K562 (cell line): ENCODE results near the gene GNG14. TPM values are rescaled to one million over a fixed set of nuclear protein-coding genes. Genes with fewer than 3 reads are reported as not detected.

Source experiments
- ASH1L ChIP-seq: fragments of 450-650 bp; IDR thresholded peaks from 2 replicates; pipeline ENCODE4 v1.6.1; 2018; ENCODE audit warnings: borderline replicate concordance, mild to moderate bottlenecking, low read depth; ENCODE audit not compliant: partially characterized antibody
- DMBX1 ChIP-seq: fragments of 250-450 bp; sonication (Bioruptor Pico); IDR thresholded peaks from 2 replicates; pipeline ENCODE4 v1.8.0; 2022; ENCODE audit warnings: inconsistent platforms, mild to moderate bottlenecking, moderate library complexity, borderline replicate concordance
- ESRRA ChIP-seq: fragments of 450-650 bp; IDR thresholded peaks from 2 replicates; pipeline ENCODE4 v1.6.1; 2014; ENCODE audit warnings: low read depth, mild to moderate bottlenecking, moderate library complexity, borderline replicate concordance
- HDAC1 ChIP-seq, 2 experiments: fragments of 450-650 bp; IDR thresholded peaks; 2 replicates each; pipeline ENCODE4 v1.6.1; 2016 to 2017; ENCODE audit warnings: inconsistent platforms in 1 of 2, mild to moderate bottlenecking in 1 of 2, moderate library complexity in 1 of 2
- HNRNPLL ChIP-seq: fragments of 200-400 bp; formaldehyde crosslinking; IDR thresholded peaks from 2 replicates; pipeline ENCODE4 v1.6.1; 2017; ENCODE audit warnings: low read length, low read depth, mild to moderate bottlenecking; ENCODE audit not compliant: poor library complexity, severe bottlenecking
- KDM5B ChIP-seq: fragments of 200-600 bp; sonication (generic); IDR thresholded peaks from 2 replicates; pipeline ENCODE4 v1.6.1; 2012; ENCODE audit warnings: low read depth, mild to moderate bottlenecking, moderate library complexity, low read length, control low read depth, inconsistent platforms; ENCODE audit not compliant: insufficient replicate concordance
- KHSRP ChIP-seq: fragments of 450-650 bp; IDR thresholded peaks from 2 replicates; pipeline ENCODE4 v1.6.1; 2017
- MECOM ChIP-seq: fragments of 250-450 bp; sonication (Bioruptor Pico); IDR thresholded peaks from 2 replicates; pipeline ENCODE4 v1.8.0; 2022; ENCODE audit warnings: inconsistent platforms
- NRF1 ChIP-seq, 2 experiments: fragments of 450-650 bp; IDR thresholded peaks in 1 of 2; conservative IDR thresholded peaks in 1 of 2; 2 replicates each; pipeline ENCODE4 v1.6.1; 2014; ENCODE audit warnings: mild to moderate bottlenecking in 2 of 2
- PHB ChIP-seq: fragments of 250-450 bp; sonication (Bioruptor Pico); IDR thresholded peaks from 2 replicates; pipeline ENCODE4 v1.5.0; 2021
- PRMT5 ChIP-seq: sonication (generic); formaldehyde crosslinking; IDR thresholded peaks from 2 replicates; pipeline ENCODE4 v1.5.0; 2020; ENCODE audit warnings: missing genetic modification reagents
- RAD51 ChIP-seq: fragments of 450-650 bp; IDR thresholded peaks from 2 replicates; pipeline ENCODE4 v1.7.1; 2016; ENCODE audit warnings: low read depth, mild to moderate bottlenecking, borderline replicate concordance
- RHOXF2B ChIP-seq: fragments of 250-450 bp; sonication (Bioruptor Pico); conservative IDR thresholded peaks from 2 replicates; pipeline ENCODE4 v1.5.1; 2021
- SMAD1 ChIP-seq: fragments of 150-350 bp; IDR thresholded peaks from 2 replicates; pipeline ENCODE4 v1.6.1; 2014; ENCODE audit warnings: low read length, low read depth; ENCODE audit not compliant: partially characterized antibody
- SMAD4 ChIP-seq: fragments of 250-450 bp; sonication (Bioruptor Pico); conservative IDR thresholded peaks from 2 replicates; pipeline ENCODE4 v1.8.0; 2021; ENCODE audit warnings: inconsistent platforms, mild to moderate bottlenecking, moderate library complexity
- SNIP1 ChIP-seq: fragments of 450-650 bp; IDR thresholded peaks from 2 replicates; pipeline ENCODE4 v1.7.1; 2017; ENCODE audit warnings: low read depth, mild to moderate bottlenecking
- SRSF7 ChIP-seq: fragments of 200-400 bp; formaldehyde crosslinking; optimal IDR thresholded peaks from 2 replicates; pipeline ENCODE3; 2017; ENCODE audit warnings: mild to moderate bottlenecking, low read depth, low read length
- TOE1 ChIP-seq, 2 experiments: fragments of 450-650 bp in 1 of 2; sonication (generic) in 1 of 2; formaldehyde crosslinking in 1 of 2; IDR thresholded peaks; 2 replicates each; pipeline versions ENCODE4 v1.7.1 to v1.8.0; 2016 to 2022; ENCODE audit warnings: borderline replicate concordance in 2 of 2, mild to moderate bottlenecking in 2 of 2, antibody characterized with exemption in 1 of 2, inconsistent platforms in 1 of 2, low read depth in 1 of 2, missing genetic modification reagents in 1 of 2, moderate library complexity in 1 of 2
- TRIM24 ChIP-seq, 2 experiments: fragments of 450-650 bp; IDR thresholded peaks; 2 replicates each; pipeline ENCODE4 v1.6.1; 2016
- ZNF140 ChIP-seq: fragments of 250-450 bp; sonication (Bioruptor Pico); IDR thresholded peaks from 2 replicates; pipeline ENCODE4 v1.8.0; 2021; ENCODE audit warnings: moderate library complexity, mild to moderate bottlenecking, inconsistent platforms
- polyA plus RNA-seq, 8 experiments: library from polyadenylated mRNA; depleted of rRNA in 4 of 8; stranded (reverse) in 5 of 8; unstranded in 3 of 8; fragments of >200 nt; fragmentation: Nextera tagmentation in 2 of 8; fragmentation: Illumina TruSeq in 1 of 8; extraction: Ambion mirVana in 2 of 8; extraction: Trizol in 1 of 8; gene quantifications; 2 replicates each; pipeline versions ENCODE4 v1.2.1 to v1.2.3, GENCODE V29; 2011 to 2014; ENCODE audit warnings: inconsistent platforms in 1 of 8, missing spikeins in 1 of 8
- total RNA-seq, 7 experiments: library from RNA; depleted of rRNA in 6 of 7; stranded (reverse); fragments of >200 nt in 6 of 7; fragmentation: Illumina TruSeq in 2 of 7; extraction: Trizol in 2 of 7; gene quantifications; 2 replicates each; pipeline versions ENCODE4 v1.2.1 to v1.2.3, GENCODE V29; 2011 to 2021; ENCODE audit warnings: low replicate concordance in 1 of 7
- TF ChIP-seq, protein P1 (sequence below): fragments of 250-450 bp; sonication (Bioruptor Pico); IDR thresholded peaks from 2 replicates; pipeline ENCODE4 v1.5.0; 2021; ENCODE audit warnings: mild to moderate bottlenecking, moderate library complexity
- TF ChIP-seq, protein P2 (sequence below): fragments of 250-450 bp; sonication (Bioruptor Pico); IDR thresholded peaks from 2 replicates; pipeline ENCODE4 v1.5.0; 2021
- TF ChIP-seq, protein P3 (sequence below): fragments of 450-650 bp; IDR thresholded peaks from 2 replicates; pipeline ENCODE4 v1.7.0; 2016; ENCODE audit warnings: borderline replicate concordance

The GNG14 gene
- total and polyA plus RNA-seq, 9 of the 15 experiments (the other 6 are each of a cell fraction or from before 2014, with no cell fraction given), result not detected

DNA sequence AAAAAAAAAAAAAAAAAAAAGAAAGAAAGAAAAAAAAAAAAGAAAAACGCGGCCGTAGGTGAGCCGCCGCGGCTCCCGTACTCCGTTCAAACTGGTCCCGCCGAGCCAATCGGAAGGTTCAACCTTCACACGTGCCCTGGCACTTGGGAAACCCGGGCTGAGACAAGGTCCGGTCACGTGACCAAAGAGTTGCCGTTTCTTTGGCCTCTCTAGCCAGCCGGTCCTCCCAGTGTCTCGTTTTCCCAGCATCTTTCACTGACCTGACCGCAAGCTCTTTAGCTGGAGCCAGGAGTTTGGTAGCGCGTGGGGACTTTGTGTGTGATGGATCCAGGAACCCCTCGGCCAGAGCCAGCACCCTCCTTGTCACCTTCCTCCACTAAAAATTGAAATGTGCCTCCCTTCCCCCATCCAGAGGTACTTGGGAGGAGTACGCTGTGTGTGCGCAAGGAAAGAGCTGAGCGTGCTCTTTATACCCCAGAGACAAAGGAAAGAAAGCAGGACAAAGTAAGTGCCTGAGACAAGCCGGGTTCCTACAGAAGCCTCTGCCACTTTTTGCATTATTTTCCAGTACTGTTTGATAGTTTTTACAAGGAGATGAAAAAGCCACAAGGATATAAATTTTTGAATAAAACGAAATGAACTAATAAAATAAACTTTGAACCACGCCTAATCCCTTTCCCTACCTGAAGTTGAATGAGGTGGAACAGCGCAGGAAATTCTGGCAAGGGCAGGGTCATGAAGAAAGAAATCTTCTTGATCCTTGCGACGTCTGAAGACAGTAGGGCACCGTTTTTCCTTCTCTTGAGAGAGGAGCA lies 35.0 kb downstream of the GNG14 start (continued):
- peak; percentile 64 for TF ChIP-seq HNRNPLL
- TF ChIP-seq, protein P1, sequence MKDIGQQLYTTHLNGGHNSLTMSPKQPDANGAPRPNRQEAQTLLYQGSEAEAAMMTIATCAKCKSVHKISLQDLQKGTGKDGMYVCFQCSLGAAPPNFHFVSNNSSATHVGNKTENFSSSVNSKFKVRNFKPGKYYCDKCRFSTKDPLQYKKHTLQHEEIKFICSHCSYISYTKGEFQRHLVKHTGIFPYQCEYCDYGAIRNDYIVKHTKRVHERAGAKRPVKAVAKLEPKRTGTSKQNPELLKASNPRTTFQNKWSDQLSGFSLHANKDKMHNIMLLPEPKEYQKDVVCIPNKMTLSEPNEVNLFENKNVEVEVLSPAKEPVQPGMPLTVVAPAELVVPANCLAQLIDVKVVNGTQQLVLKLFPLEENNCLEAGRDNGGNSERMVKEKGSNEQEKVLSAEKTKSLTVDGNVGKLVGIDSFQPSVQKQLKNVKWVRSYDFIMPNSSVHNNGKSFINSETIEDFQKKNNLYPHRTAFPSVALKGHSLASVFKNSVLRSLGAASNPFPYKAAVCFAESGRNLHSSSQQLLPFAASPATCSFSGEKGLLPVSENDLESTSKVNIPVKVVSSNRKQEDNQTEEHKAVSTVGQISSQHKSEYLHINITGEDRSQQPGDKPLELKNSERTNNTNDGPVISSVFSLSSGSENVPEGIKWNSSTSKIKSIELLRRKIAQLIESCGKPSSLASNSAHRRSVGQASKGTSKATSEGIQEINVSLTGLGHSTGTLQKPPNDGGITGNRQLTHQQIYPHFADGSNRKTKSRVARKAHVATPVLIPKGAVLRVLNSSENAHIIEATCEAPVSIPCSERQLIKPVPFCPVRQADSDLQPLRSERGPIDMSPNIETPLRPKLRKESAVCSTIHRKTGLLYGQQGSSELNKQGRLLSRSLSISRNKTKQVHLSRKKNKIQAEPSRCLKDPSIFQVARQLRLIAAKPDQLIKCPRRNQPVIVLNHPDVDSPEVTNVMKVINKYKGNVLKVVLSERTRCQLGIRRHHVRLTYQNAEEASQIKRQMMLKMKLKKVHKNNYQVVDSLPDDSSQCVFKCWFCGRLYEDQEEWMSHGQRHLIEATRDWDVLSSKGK, result no peak
- TF ChIP-seq KDM5B, result peak; percentile 7
- TF ChIP-seq PRMT5 (CRISPR knock-in tag), result no peak
- TF ChIP-seq, protein P2, sequence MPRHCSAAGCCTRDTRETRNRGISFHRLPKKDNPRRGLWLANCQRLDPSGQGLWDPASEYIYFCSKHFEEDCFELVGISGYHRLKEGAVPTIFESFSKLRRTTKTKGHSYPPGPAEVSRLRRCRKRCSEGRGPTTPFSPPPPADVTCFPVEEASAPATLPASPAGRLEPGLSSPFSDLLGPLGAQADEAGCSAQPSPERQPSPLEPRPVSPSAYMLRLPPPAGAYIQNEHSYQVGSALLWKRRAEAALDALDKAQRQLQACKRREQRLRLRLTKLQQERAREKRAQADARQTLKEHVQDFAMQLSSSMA (CRISPR knock-in tag), result no peak
- peak; percentile 76; the same call in 1 of the 2 replicates for TF ChIP-seq DMBX1 (CRISPR knock-in tag)
- TF ChIP-seq, protein P3, sequence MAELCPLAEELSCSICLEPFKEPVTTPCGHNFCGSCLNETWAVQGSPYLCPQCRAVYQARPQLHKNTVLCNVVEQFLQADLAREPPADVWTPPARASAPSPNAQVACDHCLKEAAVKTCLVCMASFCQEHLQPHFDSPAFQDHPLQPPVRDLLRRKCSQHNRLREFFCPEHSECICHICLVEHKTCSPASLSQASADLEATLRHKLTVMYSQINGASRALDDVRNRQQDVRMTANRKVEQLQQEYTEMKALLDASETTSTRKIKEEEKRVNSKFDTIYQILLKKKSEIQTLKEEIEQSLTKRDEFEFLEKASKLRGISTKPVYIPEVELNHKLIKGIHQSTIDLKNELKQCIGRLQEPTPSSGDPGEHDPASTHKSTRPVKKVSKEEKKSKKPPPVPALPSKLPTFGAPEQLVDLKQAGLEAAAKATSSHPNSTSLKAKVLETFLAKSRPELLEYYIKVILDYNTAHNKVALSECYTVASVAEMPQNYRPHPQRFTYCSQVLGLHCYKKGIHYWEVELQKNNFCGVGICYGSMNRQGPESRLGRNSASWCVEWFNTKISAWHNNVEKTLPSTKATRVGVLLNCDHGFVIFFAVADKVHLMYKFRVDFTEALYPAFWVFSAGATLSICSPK, result no peak
- TF ChIP-seq TRIM24 (IDR thresholded peaks at IDR 0.05), result peak in 1 of 2 experiments; percentile 12; a peak in 1 of 4 replicates
- TF ChIP-seq SMAD1, result no peak
- TF ChIP-seq PHB, result no peak
- TF ChIP-seq SRSF7, result no peak
- no peak for TF ChIP-seq KHSRP
- peak; percentile 100 for TF ChIP-seq TOE1 (IDR thresholded peaks at IDR 0.05; ENCODE audit: borderline replicate concordance)
- no peak for TF ChIP-seq TOE1 (CRISPR knock-in tag; IDR thresholded peaks at IDR 0.05; ENCODE audit: borderline replicate concordance, low read depth)
- peak; percentile 89 for TF ChIP-seq ESRRA
- TF ChIP-seq NRF1 (conservative IDR thresholded peaks at IDR 0.05 in 1 of 2, IDR thresholded peaks at IDR 0.05 in 1 of 2), result peak; percentile 69 to 73
- TF ChIP-seq HDAC1 (IDR thresholded peaks at IDR 0.05), result peak in 1 of 2 experiments; percentile 80; a peak in 2 of 4 replicates
- no peak for TF ChIP-seq MECOM
- 0 out of 2 replicates have a peak, but pooled peaks have one; percentile 65 for TF ChIP-seq RHOXF2B (CRISPR knock-in tag)
- peak; percentile 100 for TF ChIP-seq RAD51
- TF ChIP-seq ZNF140 (CRISPR knock-in tag), result no peak
- TF ChIP-seq ASH1L, result no peak
- peak; percentile 92 for TF ChIP-seq SNIP1
- TF ChIP-seq SMAD4 (CRISPR knock-in tag), result peak; percentile 80
